Activated CD8-positive, alpha-beta T cell treated with anti-CD3 and anti-CD28 coated beads, Interleukin-2, amount 10 ng/mL, durations not matched to agents 7 days and 5 days (primary cell): ENCODE data around the gene LILRA5. TPM values are rescaled to one million over a fixed set of nuclear protein-coding genes. Genes with fewer than 3 reads are reported as not detected.
"Not testable (repeated sequence)": the region's sequence is repeated elsewhere in the genome, so short reads cannot be mapped to it uniquely, and the experiment has no call there.

Experiments used
- ATAC-seq: fragments of 150-1000 bp; cut with Tn5 transposase; one replicate; pipeline ENCODE4 v1.10.0; 2021; ENCODE audit warnings: moderate library complexity
- CTCF ChIA-PET: fragments of 350-600 bp; sonication (Branson Sonifier 250); formaldehyde crosslinking; loops from one replicate; lab custom pipeline; 2021; ENCODE audit warnings: antibody characterized with exemption; lab: Charles Lee
- POLR2A ChIA-PET: fragments of 350-600 bp; sonication (Branson Sonifier 250); formaldehyde crosslinking; loops from one replicate; lab custom pipeline; 2021; ENCODE audit warnings: antibody characterized with exemption; lab: Charles Lee
- DNase-seq: peaks from one replicate; pipeline ENCODE4 v3.0.0-alpha.2; 2020
- H3K27ac Mint-ChIP-seq: one replicate; pipeline ENCODE4 v1.8.0; 2021; ENCODE audit warnings: mild to moderate bottlenecking, mixed read lengths
- H3K27me3 Mint-ChIP-seq: one replicate; pipeline ENCODE4 v1.8.0; 2021; ENCODE audit warnings: low read depth, mixed read lengths
- H3K36me3 Mint-ChIP-seq: one replicate; pipeline ENCODE4 v1.8.0; 2021; ENCODE audit warnings: low read depth, mixed read lengths
- H3K4me1 Mint-ChIP-seq: one replicate; pipeline ENCODE4 v1.8.0; 2021; ENCODE audit warnings: low read depth, mixed read lengths
- H3K4me3 Mint-ChIP-seq: one replicate; pipeline ENCODE4 v1.8.0; 2021; ENCODE audit warnings: mild to moderate bottlenecking, mixed read lengths
- H3K9me3 Mint-ChIP-seq: one replicate; pipeline ENCODE4 v1.8.0; 2022; ENCODE audit warnings: mixed read lengths; ENCODE audit not compliant: insufficient read depth
- total RNA-seq, 2 experiments: library from RNA; stranded (reverse); gene quantifications; one replicate each; pipeline ENCODE4 v1.2.3, GENCODE V29; 2021

LILRA5 gene
- not detected for total RNA-seq

- DNase-seq = no peak
- Mint-ChIP-seq H3K27ac (no peak within 1 kb of the TSS), H3K4me1 (peaks cover 5% of the 10 kb centered on the region), H3K9me3 (no peaks in the 10 kb centered on the region), H3K4me3 (no peak within 1 kb of the TSS), H3K27me3 (peaks cover 16% of the 10 kb centered on the region), H3K36me3 (no peaks in the 10 kb centered on the region)
- ChIA-PET CTCF (no interaction called here), POLR2A (no interaction called here)
- no peak for ATAC-seq
Observed at GRCh38 chr19:54312436-54313377, at the start of gene LILRA5. Gene LILRA5, minus strand, starts transcription at chr19:54313166. Its CDS starts 147 bp downstream, at chr19:54313019.

- POLR2A ChIA-PET = interaction anchor here (1.4 kb wide), 1 partner anchor 27 kb away, joined by 7 read pairs; no protein-coding TSS in a partner anchor
- peak overlapping the region; percentile 98 for H3K4me3 Mint-ChIP-seq
- not testable (repeated sequence) for H3K9me3 Mint-ChIP-seq, DNase-seq, H3K27me3 Mint-ChIP-seq
- peak overlapping the region; percentile 96 for H3K27ac Mint-ChIP-seq
- ATAC-seq = peak; percentile 2
- peaks cover 53% of the 10 kb centered on the region for H3K4me1 Mint-ChIP-seq
- CTCF ChIA-PET = interaction anchor here (1.0 to 1.4 kb wide), 2 partner anchors 15 to 29 kb away, joined by 3 to 4 read pairs; no protein-coding TSS in a partner anchor
- H3K36me3 Mint-ChIP-seq = peaks cover 57% of the 10 kb centered on the region
Observed at GRCh38 chr19:54361680-54362422, 48.9 kb upstream of the LILRA5 start.

DNA sequence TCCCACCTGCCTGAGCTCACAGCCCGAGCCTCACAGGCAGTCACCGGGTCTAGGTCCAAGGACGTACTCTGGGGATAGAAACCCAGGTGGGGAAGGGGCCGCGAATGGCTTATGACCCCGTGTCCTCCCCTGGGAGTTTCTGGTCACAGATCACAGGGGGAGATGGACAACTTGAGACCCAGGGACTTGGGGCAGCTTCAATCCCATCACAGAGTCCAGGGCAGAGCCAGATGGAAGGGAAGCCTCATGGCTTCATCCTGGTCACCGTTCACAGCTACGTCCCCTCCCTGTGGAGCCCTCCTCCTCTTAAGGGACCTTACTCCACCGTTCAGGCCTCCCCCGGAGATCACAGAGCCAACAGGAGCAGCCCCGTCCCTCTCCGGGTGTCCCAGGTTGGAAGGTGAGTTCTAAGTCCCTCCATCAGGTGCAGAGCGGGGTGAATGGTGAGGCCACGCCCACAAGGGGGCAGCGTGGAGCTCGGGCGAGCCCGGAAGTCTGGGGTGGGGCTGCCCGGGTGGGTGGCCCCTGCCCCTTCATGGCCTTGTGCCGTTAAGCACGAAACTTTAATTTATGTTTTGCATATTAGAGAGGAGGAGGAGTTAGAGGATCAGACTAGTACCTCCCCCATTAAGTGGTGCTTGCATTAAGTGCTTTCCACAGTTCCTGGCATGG lies 46.3 kb upstream of the LILRA5 start:
- Mint-ChIP-seq H3K4me1 (peaks cover 37% of the 10 kb centered on the region), H3K36me3 (peaks cover 64% of the 10 kb centered on the region)
- DNase-seq (peak; percentile 80), ATAC-seq (peak; percentile 88)
- H3K9me3 Mint-ChIP-seq, POLR2A ChIA-PET, CTCF ChIA-PET, H3K27ac Mint-ChIP-seq, H3K4me3 Mint-ChIP-seq, H3K27me3 Mint-ChIP-seq: not testable (repeated sequence)

DNA sequence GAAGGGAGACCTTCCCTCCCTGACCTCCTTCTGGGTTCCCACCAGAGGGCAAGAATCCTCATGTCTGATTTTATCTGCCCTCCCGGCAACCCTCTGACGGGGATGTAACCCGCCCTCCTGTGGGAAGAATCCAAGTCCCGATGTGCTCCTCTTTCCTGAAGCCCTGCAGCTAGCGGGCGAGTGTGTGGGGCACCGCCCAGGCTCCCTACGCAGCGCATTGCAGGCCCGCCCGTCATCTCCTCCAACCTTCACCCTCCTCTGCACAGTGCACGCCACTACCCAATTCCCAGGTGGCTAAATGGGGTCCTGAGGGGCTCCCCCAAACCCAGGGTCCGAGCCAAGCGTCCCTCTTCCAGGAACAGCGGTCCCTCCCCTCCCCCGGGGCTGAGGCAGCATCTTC lies 44.4 kb upstream of the LILRA5 start:
- Mint-ChIP-seq H3K36me3 (peaks cover 57% of the 10 kb centered on the region), H3K27me3 (no peaks in the 10 kb centered on the region), H3K9me3 (no peaks in the 10 kb centered on the region), H3K4me3 (no peak overlapping the region), H3K4me1 (peaks cover 28% of the 10 kb centered on the region), H3K27ac (no peak overlapping the region)
- CTCF ChIA-PET = interaction anchor here (0.8 to 4.9 kb wide), 2 partner anchors 33 kb away, joined by 3 to 67 read pairs; no protein-coding TSS in a partner anchor
- no peak for DNase-seq
- ATAC-seq = no peak
- POLR2A ChIA-PET = no interaction called here

DNA sequence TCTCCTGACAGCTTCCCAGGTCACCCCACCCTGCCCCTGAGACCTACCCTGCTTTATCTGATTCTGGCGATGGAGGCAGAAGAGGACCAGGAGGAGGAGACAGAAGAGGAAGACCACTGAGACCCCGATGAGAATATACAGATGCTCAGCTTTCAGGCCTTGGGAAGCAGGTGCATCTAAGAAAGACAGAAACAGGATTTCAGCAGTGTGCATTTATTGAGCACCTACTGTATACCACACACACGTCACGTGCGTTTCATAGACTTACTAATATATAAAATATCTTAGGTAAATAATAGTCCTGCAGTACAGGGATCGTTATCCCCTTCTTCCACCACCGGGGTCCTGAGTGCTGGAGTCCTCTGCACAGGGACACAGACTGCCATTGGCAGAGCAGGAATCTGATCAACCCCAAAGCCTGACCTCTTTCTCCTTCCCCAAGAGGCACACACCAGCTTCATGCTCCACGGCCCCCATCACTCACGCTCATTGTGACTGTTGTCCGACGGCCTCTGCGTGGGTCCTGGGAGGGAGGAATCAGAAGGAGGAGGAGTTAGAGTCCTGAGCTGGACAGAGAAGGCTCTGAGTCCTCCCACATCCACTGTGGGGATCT lies 43.6 kb upstream of the LILRA5 start:
- Mint-ChIP-seq H3K27me3 (no peaks in the 10 kb centered on the region), H3K36me3 (peaks cover 49% of the 10 kb centered on the region), H3K4me1 (peaks cover 21% of the 10 kb centered on the region), H3K9me3 (no peaks in the 10 kb centered on the region), H3K27ac (no peak overlapping the region), H3K4me3 (no peak overlapping the region)
- POLR2A ChIA-PET = no interaction called here
- CTCF ChIA-PET = interaction anchor here (0.8 to 4.9 kb wide), 2 partner anchors 32 to 34 kb away, joined by 3 to 67 read pairs; no protein-coding TSS in a partner anchor
- no peak for ATAC-seq
- DNase-seq = no peak

GRCh38 chr19:54355675-54356074 lies 42.7 kb upstream of the LILRA5 start:
- Mint-ChIP-seq H3K4me1 (peaks cover 12% of the 10 kb centered on the region), H3K4me3 (no peak overlapping the region), H3K9me3 (no peaks in the 10 kb centered on the region), H3K36me3 (peaks cover 41% of the 10 kb centered on the region), H3K27me3 (no peaks in the 10 kb centered on the region), H3K27ac (no peak overlapping the region)
- ChIA-PET POLR2A (interaction anchor here (0.6 kb wide), 1 partner anchor 9 kb away, joined by 4 read pairs; the partner anchor contains the start of gene LAIR1), CTCF (interaction anchor here (1.1 to 4.9 kb wide), 3 partner anchors 32 to 93 kb away, joined by 3 to 67 read pairs (median 4); partner anchors contain the start of gene LENG8)
- ATAC-seq (no peak), DNase-seq (no peak)

- ATAC-seq (no peak), DNase-seq (no peak)
- POLR2A ChIA-PET = interaction anchor here (0.9 kb wide), 1 partner anchor 10 kb away, joined by 3 read pairs; the partner anchor contains the start of gene LAIR1
- H3K36me3 Mint-ChIP-seq = peaks cover 37% of the 10 kb centered on the region
- no peaks in the 10 kb centered on the region for H3K9me3 Mint-ChIP-seq
- H3K4me1 Mint-ChIP-seq = peaks cover 6% of the 10 kb centered on the region
- CTCF ChIA-PET = interaction anchor here (0.7 to 4.9 kb wide), 9 partner anchors 10 to 94 kb away, joined by 3 to 67 read pairs (median 4); partner anchors contain the start of genes LAIR1 and LENG8
- H3K4me3 Mint-ChIP-seq = no peak overlapping the region
- H3K27me3 Mint-ChIP-seq = no peaks in the 10 kb centered on the region
- H3K27ac Mint-ChIP-seq = no peak overlapping the region
Observed at GRCh38 chr19:54354761-54355160, 41.8 kb upstream of the LILRA5 start.

DNA sequence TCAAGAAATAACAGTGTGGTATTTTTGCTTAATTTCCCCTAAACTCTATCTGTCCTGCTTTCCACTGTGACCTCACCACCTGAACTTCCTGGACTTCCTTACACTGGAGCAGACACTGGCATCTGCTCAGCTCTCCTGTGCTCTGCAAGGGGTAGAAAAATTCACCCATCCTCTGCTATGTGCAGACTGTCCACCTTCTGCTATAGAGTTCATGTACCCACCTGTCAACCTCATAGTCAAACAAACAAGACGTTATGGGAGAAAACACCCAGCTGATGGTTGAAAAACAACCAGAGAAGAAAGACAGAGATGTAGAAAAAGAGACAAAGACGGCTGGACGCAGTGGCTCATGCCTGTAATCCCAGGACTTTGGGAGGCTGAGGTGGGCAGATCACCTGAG lies 39.6 kb upstream of the LILRA5 start:
- Mint-ChIP-seq H3K27me3 (peaks cover 13% of the 10 kb centered on the region), H3K27ac (no peak overlapping the region), H3K4me3 (no peak overlapping the region), H3K36me3 (peaks cover 33% of the 10 kb centered on the region), H3K4me1 (peaks cover 5% of the 10 kb centered on the region), H3K9me3 (no peaks in the 10 kb centered on the region)
- ATAC-seq (no peak), DNase-seq (no peak)
- POLR2A ChIA-PET = no interaction called here
- CTCF ChIA-PET = interaction anchor here (1.1 to 4.9 kb wide), 3 partner anchors 12 to 38 kb away, joined by 4 to 67 read pairs (median 5); partner anchors contain the start of gene LAIR1

GRCh38 chr19:54352041-54352440 lies 39.1 kb upstream of the LILRA5 start:
- Mint-ChIP-seq H3K27ac (no peak overlapping the region), H3K27me3 (peaks cover 16% of the 10 kb centered on the region), H3K9me3 (no peaks in the 10 kb centered on the region), H3K36me3 (peaks cover 28% of the 10 kb centered on the region), H3K4me3 (no peak overlapping the region), H3K4me1 (peaks cover 5% of the 10 kb centered on the region)
- ATAC-seq (peak; percentile 36), DNase-seq (no peak)
- ChIA-PET POLR2A (no interaction called here), CTCF (no interaction called here)

DNA sequence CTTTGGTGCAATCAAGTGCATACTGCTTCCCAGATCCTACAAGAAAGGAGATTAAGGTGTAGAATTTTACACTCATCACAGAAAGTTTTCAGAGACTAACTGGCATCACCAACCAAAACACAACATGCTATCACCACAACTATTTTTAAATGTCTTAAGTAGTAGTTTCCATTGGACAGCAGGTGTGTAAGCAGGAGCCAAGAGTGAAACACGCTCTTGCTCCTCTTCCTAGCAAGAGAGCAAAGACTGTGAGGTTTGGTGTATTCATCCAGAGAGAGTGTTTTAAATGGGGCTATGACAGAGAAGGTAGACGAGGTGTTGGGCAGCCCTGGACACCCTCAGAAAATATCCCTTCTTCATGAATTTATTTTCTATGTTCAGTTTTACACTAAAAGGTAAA lies 38.5 kb upstream of the LILRA5 start:
- POLR2A ChIA-PET = no interaction called here
- H3K36me3 Mint-ChIP-seq = peaks cover 23% of the 10 kb centered on the region
- H3K4me3 Mint-ChIP-seq = no peak overlapping the region
- no peaks in the 10 kb centered on the region for H3K9me3 Mint-ChIP-seq
- H3K27me3 Mint-ChIP-seq = peaks cover 20% of the 10 kb centered on the region
- H3K27ac Mint-ChIP-seq = no peak overlapping the region
- CTCF ChIA-PET = no interaction called here
- DNase-seq (no peak), ATAC-seq (no peak)
- H3K4me1 Mint-ChIP-seq = peaks cover 5% of the 10 kb centered on the region
